Cardiac fibroblast (primary cell): ENCODE measurements around the gene ABCG1.
A peak's percentile ranks its signal among the peaks of the same experiment; 100 is the strongest.

Experiments used
- DNase-seq, 2 donors: peaks; one replicate each; pipeline versions ENCODE4 v3.0.0 to v3.0.0-alpha.2; 2010; ENCODE audit warnings: low read depth in 2 of 2
- H3K4me3 ChIP-seq, 2 donors: replicated peaks in 1 of 2; 1 replicate in 1 of 2; 2 replicates in 1 of 2; pipeline ENCODE4 v1.5.1; 2011; ENCODE audit warnings: low read depth in 2 of 2, low read length in 2 of 2, mild to moderate bottlenecking in 2 of 2, moderate library complexity in 1 of 2
- CTCF ChIP-seq: IDR thresholded peaks from one replicate; pipeline ENCODE4 v1.5.1; 2011; ENCODE audit warnings: low read depth, mild to moderate bottlenecking, low read length, inconsistent platforms

Gene ABCG1

GRCh38 chr21:42255825-42256224 is 36.9 kb downstream of the ABCG1 start:
- no peak for TF ChIP-seq CTCF
- no peak overlapping the region for H3K4me3 ChIP-seq
- no peak for DNase-seq

GRCh38 chr21:42256316-42256715 is 37.4 kb downstream of the ABCG1 start:
- H3K4me3 ChIP-seq, result no peak overlapping the region
- DNase-seq, result no peak
- TF ChIP-seq CTCF, result no peak

GRCh38 chr21:42257091-42257765 is 38.3 kb downstream of the ABCG1 start:
- peak; percentile 22 to 50 for DNase-seq
- H3K4me3 ChIP-seq, result no peak overlapping the region
- TF ChIP-seq CTCF, result no peak

- TF ChIP-seq CTCF, result peak; percentile 88
- H3K4me3 ChIP-seq, result no peak overlapping the region
- DNase-seq, result peak; percentile 64 to 73
Measured at GRCh38 chr21:42258150-42258884, 39.4 kb downstream of the ABCG1 start.

GRCh38 chr21:42258885-42259407 is 40.0 kb downstream of the ABCG1 start:
- no peak for TF ChIP-seq CTCF
- no peak for DNase-seq
- no peak overlapping the region for H3K4me3 ChIP-seq

GRCh38 chr21:42260121-42260520 is 41.2 kb downstream of the ABCG1 start:
- no peak overlapping the region for H3K4me3 ChIP-seq
- no peak for DNase-seq
- no peak for TF ChIP-seq CTCF
